Hepatocyte (in vitro differentiated cells): ENCODE data around the gene GFRAL. TPM values are rescaled to one million over a fixed set of nuclear protein-coding genes. Genes with fewer than 3 reads are reported as not detected.

Experiments
- DNase-seq: peaks from one replicate; pipeline ENCODE4 v3.0.0-alpha.2; 2016; ENCODE audit warnings: low spot score
- H2AFZ ChIP-seq: fragments of 200-600 bp; sonication (generic); 2 replicates; pipeline ENCODE4 v1.6.0; 2016; ENCODE audit warnings: antibody characterized with exemption, mild to moderate bottlenecking
- H3K27ac ChIP-seq: fragments of 200-600 bp; sonication (generic); 2 replicates; pipeline ENCODE4 v1.5.1; 2016; ENCODE audit warnings: mild to moderate bottlenecking
- H3K27me3 ChIP-seq: fragments of 200-600 bp; sonication (generic); 2 replicates; pipeline ENCODE4 v1.6.1; 2016
- H3K36me3 ChIP-seq: fragments of 200-600 bp; sonication (generic); replicated peaks from 2 replicates; pipeline ENCODE4 v1.5.1; 2016; ENCODE audit warnings: low read depth; ENCODE audit not compliant: insufficient read depth
- H3K4me1 ChIP-seq: fragments of 200-600 bp; sonication (generic); 2 replicates; pipeline ENCODE4 v1.5.1; 2016; ENCODE audit warnings: mild to moderate bottlenecking, moderate library complexity; ENCODE audit not compliant: insufficient read depth
- H3K4me2 ChIP-seq: fragments of 200-600 bp; sonication (generic); 2 replicates; pipeline ENCODE4 v1.6.0; 2016
- H3K4me3 ChIP-seq: fragments of 200-600 bp; sonication (generic); 2 replicates; pipeline ENCODE4 v1.5.1; 2016; ENCODE audit warnings: mild to moderate bottlenecking
- H3K79me2 ChIP-seq: fragments of 200-600 bp; sonication (generic); 2 replicates; pipeline ENCODE4 v1.6.0; 2017; ENCODE audit warnings: mild to moderate bottlenecking
- H3K9me2 ChIP-seq: fragments of 200-600 bp; sonication (generic); replicated peaks from 2 replicates; pipeline ENCODE4 v1.6.0; 2017; ENCODE audit warnings: mild to moderate bottlenecking; ENCODE audit not compliant: insufficient read depth
- H3K9me3 ChIP-seq: fragments of 200-600 bp; sonication (generic); 2 replicates; pipeline ENCODE4 v1.5.1; 2016; ENCODE audit warnings: low read depth, mild to moderate bottlenecking
- H4K20me1 ChIP-seq: fragments of 200-600 bp; sonication (generic); 2 replicates; pipeline ENCODE4 v1.6.0; 2016; ENCODE audit warnings: mild to moderate bottlenecking; ENCODE audit not compliant: insufficient read depth, poor library complexity, severe bottlenecking
- CTCF ChIP-seq: fragments of 200-600 bp; sonication (generic); IDR thresholded peaks from 2 replicates; pipeline ENCODE4 v1.5.1; 2016; ENCODE audit warnings: antibody characterized with exemption, mild to moderate bottlenecking; ENCODE audit not compliant: poor library complexity
- EZH2 ChIP-seq: fragments of 200-600 bp; sonication (generic); IDR thresholded peaks from 2 replicates; pipeline ENCODE4 v1.6.1; 2016; ENCODE audit warnings: antibody characterized with exemption, mild to moderate bottlenecking, borderline replicate concordance
- EZH2phosphoT487 ChIP-seq: fragments of 200-600 bp; sonication (generic); IDR thresholded peaks from one replicate; pipeline ENCODE4 v1.6.1; 2018; ENCODE audit warnings: antibody characterized with exemption, mild to moderate bottlenecking, low read depth, moderate library complexity; ENCODE audit not compliant: unreplicated experiment, severe bottlenecking
- WGBS: methylation state at CpG from one replicate; pipeline ENCODE4 v1.1.6; 2016; ENCODE audit warnings: low lambda C conversion rate; ENCODE audit errors: missing lambda C conversion rate; 5-methylcytosine and 5-hydroxymethylcytosine counted together
- polyA plus RNA-seq: library from polyadenylated mRNA; unstranded; fragments of >200 nt; fragmentation: Nextera tagmentation; extraction: Ambion mirVana; gene quantifications from 2 replicates; pipeline ENCODE4 v1.2.1, GENCODE V29; 2016
- total RNA-seq: library from RNA; depleted of rRNA; stranded (reverse); fragments of >200 nt; gene quantifications from 2 replicates; pipeline ENCODE4 v1.2.3, GENCODE V29; 2014

Gene GFRAL
- total and polyA plus RNA-seq, 2 experiments from 2014 or later: not detected

DNA sequence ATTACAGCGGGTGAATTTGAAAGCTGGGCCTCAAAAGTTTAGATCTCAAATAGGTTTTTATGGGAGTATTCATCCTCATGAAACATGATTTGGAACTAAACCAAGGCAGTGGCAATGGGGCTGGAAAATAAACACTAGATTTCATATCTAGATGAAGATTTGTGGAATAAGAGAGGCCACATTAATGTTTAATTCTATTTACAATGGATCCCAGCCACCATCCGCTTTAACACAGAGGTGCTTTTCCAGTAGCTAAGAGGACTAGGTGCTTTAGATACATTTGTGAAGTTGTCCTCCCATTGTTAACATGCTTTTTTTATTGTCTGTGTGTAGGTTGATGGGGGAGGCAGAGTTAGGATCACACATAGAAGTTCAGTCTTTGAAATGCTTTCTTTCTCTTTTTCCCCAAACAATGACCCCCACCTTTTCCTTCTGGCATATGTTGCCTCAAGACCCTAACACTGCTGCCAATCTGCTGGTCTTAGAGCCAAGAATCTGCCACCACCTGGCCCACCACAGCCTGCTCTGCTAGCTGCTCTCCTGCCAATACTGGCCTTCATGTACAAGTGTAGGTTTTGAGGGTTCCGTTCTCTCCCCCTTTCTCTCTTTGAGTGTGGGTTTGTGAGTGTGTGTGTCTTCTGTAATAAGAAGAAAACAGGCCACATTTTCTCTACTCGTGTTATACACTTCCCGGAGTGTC lies 27.8 kb upstream of the GFRAL start:
- no peaks in the 10 kb centered on the region for H3K79me2 ChIP-seq
- no peaks in the 10 kb centered on the region for H3K9me2 ChIP-seq
- no peaks in the 10 kb centered on the region for H3K36me3 ChIP-seq
- H3K27ac ChIP-seq: peak overlapping the region; percentile 20
- no peaks in the 10 kb centered on the region for H3K9me3 ChIP-seq
- H2AFZ ChIP-seq: no peak overlapping the region
- H3K27me3 ChIP-seq: no peaks in the 10 kb centered on the region
- peak; percentile 50 for DNase-seq
- H3K4me1 ChIP-seq: no peaks in the 10 kb centered on the region
- no peaks in the 10 kb centered on the region for H4K20me1 ChIP-seq
- no peak overlapping the region for H3K4me2 ChIP-seq
- TF ChIP-seq EZH2 (no peak), CTCF (no peak), EZH2phosphoT487 (no peak)
- 64% methylated on average over 5 of the region's 5 CpGs for WGBS
- no peak overlapping the region for H3K4me3 ChIP-seq

- Histone ChIP-seq H3K27ac (no peak overlapping the region), H3K9me3 (no peaks in the 10 kb centered on the region), H2AFZ (no peak overlapping the region), H3K4me3 (no peak overlapping the region), H3K9me2 (no peaks in the 10 kb centered on the region), H4K20me1 (no peaks in the 10 kb centered on the region), H3K4me1 (no peaks in the 10 kb centered on the region), H3K27me3 (no peaks in the 10 kb centered on the region), H3K4me2 (no peak overlapping the region), H3K36me3 (no peaks in the 10 kb centered on the region), H3K79me2 (no peaks in the 10 kb centered on the region)
- TF ChIP-seq EZH2 (no peak), EZH2phosphoT487 (no peak), CTCF (no peak)
- no peak for DNase-seq
- 79% methylated on average over 1 of the region's 1 CpG for WGBS
These were observed 22.5 kb upstream of the GFRAL start for GRCh38 chr6:55304747-55305146.

DNA sequence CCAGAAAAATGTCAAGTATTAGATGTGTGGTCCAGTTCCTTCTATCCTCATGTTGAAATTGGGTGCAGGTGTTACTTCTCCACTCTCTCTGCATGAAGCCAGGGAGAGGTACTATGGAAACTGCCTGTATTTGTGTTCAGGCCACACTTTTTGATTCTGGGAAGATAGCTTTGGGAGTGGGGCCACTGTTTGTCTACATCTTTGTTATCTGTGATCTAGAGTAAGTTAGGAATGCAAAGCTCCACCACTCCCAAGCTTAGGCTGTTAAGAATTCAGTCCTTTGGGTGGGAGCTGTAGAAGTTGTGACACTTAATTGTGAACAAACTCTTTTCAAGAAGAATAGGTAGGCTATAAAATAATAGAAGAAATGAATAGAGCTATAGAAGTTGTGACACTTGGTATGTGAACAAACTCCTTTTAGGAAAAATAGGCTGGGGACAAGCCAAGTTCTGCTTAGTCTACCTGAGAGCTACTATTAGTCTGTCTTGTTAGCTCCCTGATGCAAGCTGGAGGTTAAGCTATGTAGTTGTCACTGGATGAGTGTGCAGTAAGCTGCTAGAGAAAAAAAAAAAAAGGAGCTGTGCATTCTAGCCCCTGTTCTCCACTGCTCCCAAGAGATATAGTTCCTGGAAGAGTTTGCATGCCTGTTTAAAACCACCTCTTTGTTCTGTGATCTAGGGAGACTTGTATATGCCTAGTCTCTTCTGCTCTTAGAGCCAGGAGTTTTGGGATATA lies 7.1 kb upstream of the GFRAL start:
- H4K20me1 ChIP-seq: no peaks in the 10 kb centered on the region
- no peaks in the 10 kb centered on the region for H3K9me2 ChIP-seq
- no peaks in the 10 kb centered on the region for H3K36me3 ChIP-seq
- peaks cover 3% of the 10 kb centered on the region for H3K4me1 ChIP-seq
- peak overlapping the region; percentile 61 for H3K27ac ChIP-seq
- no peaks in the 10 kb centered on the region for H3K27me3 ChIP-seq
- H2AFZ ChIP-seq: peak overlapping the region; percentile 23
- TF ChIP-seq EZH2 (no peak), EZH2phosphoT487 (no peak), CTCF (no peak)
- H3K4me2 ChIP-seq: no peak overlapping the region
- DNase-seq: peak; percentile 10
- H3K9me3 ChIP-seq: no peaks in the 10 kb centered on the region
- no peaks in the 10 kb centered on the region for H3K79me2 ChIP-seq
- no peak overlapping the region for H3K4me3 ChIP-seq
